OCI-LY1 (cell line): ENCODE data around the gene AHSP.

Experiments used
- EZH2 ChIP-seq: fragments of 200-600 bp; sonication (generic), shearing (Covaris generic); IDR thresholded peaks from 2 replicates; pipeline ENCODE4 v1.8.0; 2017; ENCODE audit warnings: borderline replicate concordance, mixed run types, mild to moderate bottlenecking, antibody characterized with exemption, low read length, moderate library complexity, mixed read lengths
- TF ChIP-seq, protein P1 (sequence below): fragments of 200-600 bp; sonication (generic), shearing (Covaris generic); IDR thresholded peaks from 2 replicates; pipeline ENCODE4 v1.5.1; 2017; ENCODE audit warnings: mild to moderate bottlenecking, antibody characterized with exemption, low read length, moderate library complexity, mixed read lengths

DNA sequence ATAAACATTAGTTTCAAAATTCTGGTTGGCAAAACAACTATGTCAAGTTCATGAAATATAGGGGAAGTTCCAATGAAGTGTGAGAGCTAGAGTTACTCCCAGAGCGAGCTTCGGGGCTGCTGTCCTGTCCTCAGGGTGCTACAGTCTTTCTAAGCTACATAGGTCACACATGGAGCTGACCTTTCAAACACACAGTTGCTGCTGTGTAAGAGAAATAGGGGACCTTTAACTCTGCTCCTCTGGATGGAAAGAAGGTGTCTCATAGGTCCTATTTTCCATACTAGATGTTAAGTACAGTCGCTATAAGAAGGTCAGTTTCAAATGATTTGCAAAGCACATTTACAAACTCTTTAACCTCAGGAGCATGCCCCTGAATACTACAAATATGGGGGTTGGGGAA is 6.3 kb upstream of the AHSP start:
- TF ChIP-seq, protein P1, sequence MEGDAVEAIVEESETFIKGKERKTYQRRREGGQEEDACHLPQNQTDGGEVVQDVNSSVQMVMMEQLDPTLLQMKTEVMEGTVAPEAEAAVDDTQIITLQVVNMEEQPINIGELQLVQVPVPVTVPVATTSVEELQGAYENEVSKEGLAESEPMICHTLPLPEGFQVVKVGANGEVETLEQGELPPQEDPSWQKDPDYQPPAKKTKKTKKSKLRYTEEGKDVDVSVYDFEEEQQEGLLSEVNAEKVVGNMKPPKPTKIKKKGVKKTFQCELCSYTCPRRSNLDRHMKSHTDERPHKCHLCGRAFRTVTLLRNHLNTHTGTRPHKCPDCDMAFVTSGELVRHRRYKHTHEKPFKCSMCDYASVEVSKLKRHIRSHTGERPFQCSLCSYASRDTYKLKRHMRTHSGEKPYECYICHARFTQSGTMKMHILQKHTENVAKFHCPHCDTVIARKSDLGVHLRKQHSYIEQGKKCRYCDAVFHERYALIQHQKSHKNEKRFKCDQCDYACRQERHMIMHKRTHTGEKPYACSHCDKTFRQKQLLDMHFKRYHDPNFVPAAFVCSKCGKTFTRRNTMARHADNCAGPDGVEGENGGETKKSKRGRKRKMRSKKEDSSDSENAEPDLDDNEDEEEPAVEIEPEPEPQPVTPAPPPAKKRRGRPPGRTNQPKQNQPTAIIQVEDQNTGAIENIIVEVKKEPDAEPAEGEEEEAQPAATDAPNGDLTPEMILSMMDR: no peak
- no peak for TF ChIP-seq EZH2
